HL-60 (cell line): Measurements from ENCODE around the gene NR3C1.

ENCODE experiments used
- DNase-seq, 2 experiments: peaks; one replicate each; pipeline ENCODE4 v3.0.0-alpha.2; 2010 to 2020; ENCODE audit warnings: low read depth in 1 of 2, low spot score in 1 of 2
- H3K27ac ChIP-seq: fragments of 250-450 bp; sonication (Bioruptor Pico); replicated peaks from 2 replicates; pipeline ENCODE4 v1.5.1; 2020; ENCODE audit warnings: mild to moderate bottlenecking, moderate library complexity
- H3K27me3 ChIP-seq: fragments of 250-450 bp; sonication (Bioruptor Pico); 2 replicates; pipeline ENCODE4 v1.5.1; 2021; ENCODE audit warnings: mild to moderate bottlenecking, moderate library complexity; ENCODE audit not compliant: insufficient read depth, poor library complexity, severe bottlenecking
- H3K4me3 ChIP-seq: replicated peaks from 2 replicates; pipeline ENCODE4 v1.5.1; 2011; ENCODE audit warnings: mild to moderate bottlenecking, control low read depth, low read length; ENCODE audit not compliant: insufficient read depth
- GABPA ChIP-seq: IDR thresholded peaks from 2 replicates; pipeline ENCODE4 v1.6.1; 2012; ENCODE audit warnings: low read depth
- POLR2AphosphoS5 ChIP-seq: IDR thresholded peaks from 2 replicates; pipeline ENCODE4 v1.6.1; 2012; ENCODE audit warnings: low read depth
- SPI1 ChIP-seq: IDR thresholded peaks from 2 replicates; pipeline ENCODE4 v1.6.1; 2012; ENCODE audit warnings: low read depth, mild to moderate bottlenecking, borderline replicate concordance
- TF ChIP-seq, protein P1 (sequence below): IDR thresholded peaks from one replicate; pipeline ENCODE4 v1.5.1; 2011; ENCODE audit warnings: low read length, control low read depth, inconsistent platforms; ENCODE audit not compliant: insufficient read depth
- TF ChIP-seq, protein P2 (sequence below): IDR thresholded peaks from 2 replicates; pipeline ENCODE4 v1.6.1; 2012; ENCODE audit warnings: low read depth; ENCODE audit not compliant: insufficient replicate concordance

Gene NR3C1

DNA sequence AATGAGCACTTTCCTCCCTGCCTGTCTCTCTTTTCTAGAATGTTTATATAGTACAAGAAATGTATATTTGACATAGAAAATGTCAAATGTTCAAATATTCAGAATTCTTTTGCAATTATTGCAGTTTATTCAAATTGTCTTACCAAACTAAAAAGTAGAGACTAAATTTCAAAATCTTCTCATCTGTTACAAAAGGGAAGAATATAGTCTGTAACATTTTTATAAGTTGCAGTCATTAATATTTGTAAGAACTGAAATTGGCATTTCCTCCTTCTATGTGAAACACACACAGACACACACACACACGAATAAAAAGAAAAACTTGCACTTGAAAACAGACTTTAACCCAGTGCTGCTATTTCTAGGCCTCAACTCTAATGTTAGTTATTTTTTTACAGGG, 56.4 kb downstream of the NR3C1 start:
- TF ChIP-seq POLR2AphosphoS5 (no peak), SPI1 (no peak), GABPA (no peak)
- TF ChIP-seq, protein P1, sequence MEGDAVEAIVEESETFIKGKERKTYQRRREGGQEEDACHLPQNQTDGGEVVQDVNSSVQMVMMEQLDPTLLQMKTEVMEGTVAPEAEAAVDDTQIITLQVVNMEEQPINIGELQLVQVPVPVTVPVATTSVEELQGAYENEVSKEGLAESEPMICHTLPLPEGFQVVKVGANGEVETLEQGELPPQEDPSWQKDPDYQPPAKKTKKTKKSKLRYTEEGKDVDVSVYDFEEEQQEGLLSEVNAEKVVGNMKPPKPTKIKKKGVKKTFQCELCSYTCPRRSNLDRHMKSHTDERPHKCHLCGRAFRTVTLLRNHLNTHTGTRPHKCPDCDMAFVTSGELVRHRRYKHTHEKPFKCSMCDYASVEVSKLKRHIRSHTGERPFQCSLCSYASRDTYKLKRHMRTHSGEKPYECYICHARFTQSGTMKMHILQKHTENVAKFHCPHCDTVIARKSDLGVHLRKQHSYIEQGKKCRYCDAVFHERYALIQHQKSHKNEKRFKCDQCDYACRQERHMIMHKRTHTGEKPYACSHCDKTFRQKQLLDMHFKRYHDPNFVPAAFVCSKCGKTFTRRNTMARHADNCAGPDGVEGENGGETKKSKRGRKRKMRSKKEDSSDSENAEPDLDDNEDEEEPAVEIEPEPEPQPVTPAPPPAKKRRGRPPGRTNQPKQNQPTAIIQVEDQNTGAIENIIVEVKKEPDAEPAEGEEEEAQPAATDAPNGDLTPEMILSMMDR, result no peak
- TF ChIP-seq, protein P2, sequence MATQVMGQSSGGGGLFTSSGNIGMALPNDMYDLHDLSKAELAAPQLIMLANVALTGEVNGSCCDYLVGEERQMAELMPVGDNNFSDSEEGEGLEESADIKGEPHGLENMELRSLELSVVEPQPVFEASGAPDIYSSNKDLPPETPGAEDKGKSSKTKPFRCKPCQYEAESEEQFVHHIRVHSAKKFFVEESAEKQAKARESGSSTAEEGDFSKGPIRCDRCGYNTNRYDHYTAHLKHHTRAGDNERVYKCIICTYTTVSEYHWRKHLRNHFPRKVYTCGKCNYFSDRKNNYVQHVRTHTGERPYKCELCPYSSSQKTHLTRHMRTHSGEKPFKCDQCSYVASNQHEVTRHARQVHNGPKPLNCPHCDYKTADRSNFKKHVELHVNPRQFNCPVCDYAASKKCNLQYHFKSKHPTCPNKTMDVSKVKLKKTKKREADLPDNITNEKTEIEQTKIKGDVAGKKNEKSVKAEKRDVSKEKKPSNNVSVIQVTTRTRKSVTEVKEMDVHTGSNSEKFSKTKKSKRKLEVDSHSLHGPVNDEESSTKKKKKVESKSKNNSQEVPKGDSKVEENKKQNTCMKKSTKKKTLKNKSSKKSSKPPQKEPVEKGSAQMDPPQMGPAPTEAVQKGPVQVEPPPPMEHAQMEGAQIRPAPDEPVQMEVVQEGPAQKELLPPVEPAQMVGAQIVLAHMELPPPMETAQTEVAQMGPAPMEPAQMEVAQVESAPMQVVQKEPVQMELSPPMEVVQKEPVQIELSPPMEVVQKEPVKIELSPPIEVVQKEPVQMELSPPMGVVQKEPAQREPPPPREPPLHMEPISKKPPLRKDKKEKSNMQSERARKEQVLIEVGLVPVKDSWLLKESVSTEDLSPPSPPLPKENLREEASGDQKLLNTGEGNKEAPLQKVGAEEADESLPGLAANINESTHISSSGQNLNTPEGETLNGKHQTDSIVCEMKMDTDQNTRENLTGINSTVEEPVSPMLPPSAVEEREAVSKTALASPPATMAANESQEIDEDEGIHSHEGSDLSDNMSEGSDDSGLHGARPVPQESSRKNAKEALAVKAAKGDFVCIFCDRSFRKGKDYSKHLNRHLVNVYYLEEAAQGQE, result no peak
- H3K27me3 ChIP-seq, result no peaks in the 10 kb centered on the region
- H3K27ac ChIP-seq, result no peak overlapping the region
- DNase-seq, result no peak
- no peak overlapping the region for H3K4me3 ChIP-seq

GRCh38 chr5:143345671-143346440, 57.6 kb downstream of the NR3C1 start:
- H3K27ac ChIP-seq, result no peak overlapping the region
- DNase-seq, result no peak
- H3K4me3 ChIP-seq, result no peak overlapping the region
- TF ChIP-seq POLR2AphosphoS5, result no peak
- TF ChIP-seq GABPA, result no peak
- TF ChIP-seq, protein P1, result no peak
- no peaks in the 10 kb centered on the region for H3K27me3 ChIP-seq

- no peak for DNase-seq
- TF ChIP-seq, protein P1, result no peak
- no peak for TF ChIP-seq SPI1
- no peak for TF ChIP-seq GABPA
- no peak for TF ChIP-seq POLR2AphosphoS5
- TF ChIP-seq, protein P2, result no peak
- no peaks in the 10 kb centered on the region for H3K27me3 ChIP-seq
- no peak overlapping the region for H3K4me3 ChIP-seq
- no peak overlapping the region for H3K27ac ChIP-seq
Measured at GRCh38 chr5:143343042-143343441, 60.4 kb downstream of the NR3C1 start.

GRCh38 chr5:143342607-143343006, 60.9 kb downstream of the NR3C1 start:
- no peak overlapping the region for H3K4me3 ChIP-seq
- no peak for DNase-seq
- TF ChIP-seq GABPA (no peak), POLR2AphosphoS5 (no peak), SPI1 (no peak)
- TF ChIP-seq, protein P2, result no peak
- TF ChIP-seq, protein P1, result no peak
- H3K27me3 ChIP-seq, result no peaks in the 10 kb centered on the region
- no peak overlapping the region for H3K27ac ChIP-seq
